A549 (cell line): ENCODE results near the gene SSTR3.

Source experiments
- CHD2 ChIP-seq: fragments of 150-350 bp; IDR thresholded peaks from 2 replicates; pipeline ENCODE4 v1.6.1; 2014; ENCODE audit warnings: low read length; ENCODE audit not compliant: partially characterized antibody
- CTCF ChIP-seq: fragments of >200 bp; sonication (Bioruptor Twin); formaldehyde crosslinking; IDR thresholded peaks from 3 replicates; pipeline ENCODE4 v1.5.1; 2016
- E2F6 ChIP-seq: IDR thresholded peaks from 2 replicates; pipeline ENCODE4 v1.6.1; 2012; ENCODE audit warnings: low read depth, borderline replicate concordance
- HDAC2 ChIP-seq: fragments of 200-600 bp; sonication (generic); IDR thresholded peaks from 2 replicates; pipeline ENCODE4 v1.6.1; 2016
- JUN ChIP-seq, 2 experiments: fragments of >200 bp; sonication (Bioruptor Twin); formaldehyde crosslinking; IDR thresholded peaks; 2 replicates in 1 of 2; 3 replicates in 1 of 2; pipeline ENCODE4 v1.6.1; 2016 to 2017
- MYC ChIP-seq: IDR thresholded peaks from 2 replicates; pipeline ENCODE4 v1.6.1; 2012; ENCODE audit warnings: mild to moderate bottlenecking, inconsistent platforms, low read length, improper control_type of control experiment, borderline replicate concordance
- NR3C1 ChIP-seq: fragments of >200 bp; sonication (Bioruptor Twin); formaldehyde crosslinking; IDR thresholded peaks from 3 replicates; pipeline ENCODE4 v1.6.1; 2017
- POLR2A ChIP-seq: IDR thresholded peaks from 2 replicates; pipeline ENCODE4 v1.6.1; 2012; ENCODE audit warnings: mild to moderate bottlenecking, low read length
- RAD21 ChIP-seq, 2 experiments: fragments of >200 bp in 1 of 2; sonication (Bioruptor Twin) in 1 of 2; formaldehyde crosslinking in 1 of 2; IDR thresholded peaks in 1 of 2; conservative IDR thresholded peaks in 1 of 2; 2 replicates in 1 of 2; 3 replicates in 1 of 2; pipeline ENCODE4 v1.6.1; 2012 to 2018; ENCODE audit warnings: inconsistent platforms in 1 of 2
- RCOR1 ChIP-seq: fragments of 150-350 bp; IDR thresholded peaks from 2 replicates; pipeline ENCODE4 v1.6.1; 2014; ENCODE audit warnings: antibody characterized with exemption, low read length, low read depth
- REST ChIP-seq: fragments of 200-600 bp; sonication (generic); IDR thresholded peaks from 2 replicates; pipeline ENCODE4 v1.6.1; 2016; ENCODE audit warnings: antibody characterized with exemption, mild to moderate bottlenecking, moderate library complexity

- TF ChIP-seq CTCF (no peak), NR3C1 (no peak), HDAC2 (no peak), MYC (no peak), POLR2A (no peak), REST (no peak), E2F6 (no peak), JUN (IDR thresholded peaks at IDR 0.05) (no peak), CHD2 (no peak), RCOR1 (no peak), RAD21 (conservative IDR thresholded peaks at IDR 0.05 in 1 of 2, IDR thresholded peaks at IDR 0.05 in 1 of 2) (no peak)
Measured at GRCh38 chr22:37226087-37226486, 13.8 kb upstream of the SSTR3 start.
